Upper lobe of left lung (tissue), 6 donors: ENCODE measurements around the gene SHOC2. TPM values are rescaled to one million over a fixed set of nuclear protein-coding genes. Genes with fewer than 3 reads are reported as not detected.

Experiments
- ATAC-seq, 2 donors: fragments of 200-7000 bp; cut with Tn5 transposase; one replicate each; pipeline ENCODE4 v1.9.1; 2022; ENCODE audit warnings: mild to moderate bottlenecking in 2 of 2, moderate library complexity in 2 of 2; ENCODE audit not compliant: low FRiP score in 2 of 2
- DNase-seq, 2 donors: peaks; one replicate each; pipeline ENCODE4 v3.0.0-alpha.2; 2019 to 2020
- H3K27ac ChIP-seq, 4 donors: fragments of 200-600 bp; sonication (generic); one replicate each; pipeline ENCODE4 v1.5.1; 2016 to 2019
- H3K27me3 ChIP-seq, 4 donors: fragments of 200-600 bp; sonication (generic); one replicate each; pipeline ENCODE4 v1.5.1; 2017 to 2019
- H3K36me3 ChIP-seq, 4 donors: fragments of 200-600 bp; sonication (generic); one replicate each; pipeline ENCODE4 v1.5.1; 2016 to 2019
- H3K4me1 ChIP-seq, 4 donors: fragments of 200-600 bp; sonication (generic); one replicate each; pipeline ENCODE4 v1.5.1; 2018 to 2019
- H3K4me3 ChIP-seq, 4 donors: fragments of 200-600 bp; sonication (generic); one replicate each; pipeline ENCODE4 v1.5.1; 2017 to 2019; ENCODE audit warnings: mild to moderate bottlenecking in 2 of 4, moderate library complexity in 1 of 4
- H3K9me3 ChIP-seq, 4 donors: fragments of 200-600 bp; sonication (generic); one replicate each; pipeline ENCODE4 v1.5.1; 2018 to 2019
- CTCF ChIP-seq, 6 experiments: fragments of 450-650 bp in 4 of 6; fragments of 200-600 bp in 2 of 6; sonication (generic) in 2 of 6; IDR thresholded peaks; one replicate each; pipeline ENCODE4 v1.5.1; 2016 to 2019; ENCODE audit warnings: antibody characterized with exemption in 6 of 6
- EP300 ChIP-seq, 4 donors: sonication (generic); formaldehyde crosslinking; IDR thresholded peaks; one replicate each; pipeline ENCODE4 v1.5.1; 2017; ENCODE audit warnings: antibody characterized with exemption in 4 of 4, control low read depth in 2 of 4
- POLR2A ChIP-seq, 4 donors: fragments of 450-650 bp; IDR thresholded peaks; one replicate each; pipeline ENCODE4 v1.5.1; 2016 to 2017; ENCODE audit warnings: antibody characterized with exemption in 4 of 4, mild to moderate bottlenecking in 2 of 4
- POLR2AphosphoS5 ChIP-seq, 2 donors: sonication (generic); formaldehyde crosslinking; IDR thresholded peaks; one replicate each; pipeline ENCODE4 v1.5.1; 2017; ENCODE audit warnings: antibody characterized with exemption in 2 of 2
- WGBS, 2 donors: methylation state at CpG; one replicate each; pipeline ENCODE4 v1.1.5; 2017 to 2018; 5-methylcytosine and 5-hydroxymethylcytosine counted together
- small RNA-seq, 4 donors: library from RNA; depleted of rRNA; stranded (forward); fragments of <200 nt; gene quantifications; one replicate each; pipeline ENCODE3, GENCODE V24; 2016
- total RNA-seq, 6 donors: library from RNA; depleted of rRNA in 4 of 6; stranded (reverse); fragments of >200 nt in 4 of 6; gene quantifications; one replicate each; pipeline versions ENCODE4 v1.1.0 to v1.2.1, GENCODE V29; 2016 to 2021
- donor health status: DM: no; HTN: no; CAD: no; lungs with moderate emphysema.
- donor health status: DM: no; HTN: yes; CAD: no; lungs with severe emphysema.

The SHOC2 gene
- total RNA-seq, 6 donors from 2014 or later = 24.2 to 117 (median 41.6) TPM

DNA sequence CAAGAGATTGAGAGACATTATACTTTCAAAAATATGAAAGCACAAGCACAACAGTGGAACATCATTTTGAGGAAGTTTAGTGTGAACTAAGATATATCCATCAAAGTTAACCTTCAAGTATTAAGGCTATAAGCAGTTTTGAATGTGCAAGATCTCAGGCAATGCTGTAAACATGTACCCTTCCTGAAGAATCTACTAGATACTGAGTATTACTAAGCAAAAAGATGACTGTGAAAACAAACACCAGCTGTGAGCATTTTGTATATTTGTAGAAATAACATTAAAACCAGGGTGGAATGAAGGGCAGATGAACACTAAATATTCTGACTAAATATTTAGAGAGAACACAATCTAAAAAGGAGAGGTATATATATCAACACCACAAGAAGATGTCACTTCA, 116.1 kb downstream of the SHOC2 start:
- TF ChIP-seq POLR2AphosphoS5 (IDR thresholded peaks at IDR 0.05) = no peak
- TF ChIP-seq EP300 (IDR thresholded peaks at IDR 0.05) = no peak
- TF ChIP-seq POLR2A (IDR thresholded peaks at IDR 0.05) = no peak
- TF ChIP-seq CTCF (IDR thresholded peaks at IDR 0.05) = no peak
- Histone ChIP-seq H3K27me3 (no peaks in the 10 kb centered on the region), H3K4me3 (no peak overlapping the region), H3K4me1 (no peaks in the 10 kb centered on the region), H3K9me3 (peaks cover 7 to 25% (median 20%) of the 10 kb centered on the region in 4 donors), H3K27ac (no peak overlapping the region), H3K36me3 (no peaks in the 10 kb centered on the region)
- no peak for ATAC-seq
- no peak for DNase-seq

DNA sequence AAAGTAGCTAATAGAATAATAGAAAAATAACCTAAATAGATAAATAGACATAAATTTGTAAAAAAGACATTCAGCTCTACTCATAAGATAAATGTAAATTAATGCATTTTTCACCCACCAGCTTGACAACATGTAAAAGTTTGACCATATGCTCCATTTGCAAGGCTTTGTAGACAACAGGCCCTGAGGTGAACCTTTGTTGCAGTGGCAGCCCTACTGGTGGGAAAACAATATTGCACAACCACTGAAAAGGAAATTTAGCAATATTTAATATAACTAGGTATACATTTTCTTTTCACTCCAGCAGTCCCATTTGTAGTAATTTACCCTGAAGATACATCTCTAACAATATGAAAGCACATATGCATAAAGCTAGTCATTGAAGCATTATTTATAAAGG, 118.5 kb downstream of the SHOC2 start:
- H3K9me3 ChIP-seq = peaks cover 7 to 32% (median 16%) of the 10 kb centered on the region in 4 donors

GRCh38 chr10:111039522-111039921, 120.1 kb downstream of the SHOC2 start:
- Histone ChIP-seq H3K4me3 (no peak overlapping the region), H3K27me3 (no peaks in the 10 kb centered on the region), H3K27ac (no peak overlapping the region), H3K4me1 (no peaks in the 10 kb centered on the region), H3K36me3 (no peaks in the 10 kb centered on the region), H3K9me3 (peaks cover 7 to 31% (median 17%) of the 10 kb centered on the region in 4 donors)
- TF ChIP-seq POLR2AphosphoS5 (IDR thresholded peaks at IDR 0.05) (no peak), CTCF (IDR thresholded peaks at IDR 0.05) (no peak), POLR2A (IDR thresholded peaks at IDR 0.05) (no peak)
- no peak for ATAC-seq
- no peak for DNase-seq
- 87 to 94% methylated on average over 2 of the region's 2 CpGs for WGBS, 2 donors

More for the DNA sequence above, 118.5 kb downstream of the SHOC2 start:
- H3K4me3 ChIP-seq = no peak overlapping the region
- no peaks in the 10 kb centered on the region for H3K36me3 ChIP-seq
- no peak for ATAC-seq
- no peaks in the 10 kb centered on the region for H3K27me3 ChIP-seq
- no peak for DNase-seq
- TF ChIP-seq POLR2A (IDR thresholded peaks at IDR 0.05) (no peak), EP300 (IDR thresholded peaks at IDR 0.05) (no peak), POLR2AphosphoS5 (IDR thresholded peaks at IDR 0.05) (no peak), CTCF (IDR thresholded peaks at IDR 0.05) (no peak)
- H3K4me1 ChIP-seq = no peaks in the 10 kb centered on the region
- no peak overlapping the region for H3K27ac ChIP-seq

- DNase-seq = no peak
- WGBS, 2 donors = 59 to 63% methylated on average over 1 of the region's 1 CpG
These were observed 137.6 kb downstream of the SHOC2 start for GRCh38 chr10:111057006-111057405.

More at GRCh38 chr10:111057006-111057405, 137.6 kb downstream of the SHOC2 start:
- Histone ChIP-seq H3K27ac (no peak overlapping the region), H3K4me1 (no peaks in the 10 kb centered on the region), H3K4me3 (no peak overlapping the region), H3K27me3 (no peaks in the 10 kb centered on the region), H3K36me3 (no peaks in the 10 kb centered on the region), H3K9me3 (peaks cover 0 to 7% (median 0%) of the 10 kb centered on the region in 4 donors)
- no peak for TF ChIP-seq POLR2AphosphoS5 (IDR thresholded peaks at IDR 0.05)
- TF ChIP-seq CTCF (IDR thresholded peaks at IDR 0.05) = no peak
- TF ChIP-seq POLR2A (IDR thresholded peaks at IDR 0.05) = no peak
- no peak for TF ChIP-seq EP300 (IDR thresholded peaks at IDR 0.05)
- ATAC-seq = no peak

Small RNA genes within 50 kb of the gene (small RNA-seq; reads per million reads assigned to genes)
- 1.1 to 3.3 (median 2.2) reads per million in 4 donors for gene MIR548E

Other genes starting within 250 kb of the SHOC2 start
- 100 to 1,000 TPM in 1 of 6 donors, 10 to 100 TPM in 5; 38.0 to 129 (median 57.1) TPM for gene PDCD4, start 47.7 kb upstream of the SHOC2 start, total RNA-seq
- 10 to 100 TPM in 5 of 6 donors, 1 to 10 TPM in 1; 3.4 to 27.4 (median 19.4) TPM for gene BBIP1, start 424 bp upstream of the SHOC2 start, total RNA-seq
- gene ADRA2A, start 157.4 kb downstream of the SHOC2 start, total RNA-seq = 1 to 10 TPM; 1.5 to 5.6 (median 2.5) TPM